ENCODE measurements around the gene ATF6. TPM values are rescaled to one million over a fixed set of nuclear protein-coding genes. Genes with fewer than 3 reads are reported as not detected.

The ATF6 gene
- total and polyA plus RNA-seq, 2 donors (not counting 3 experiments of a cell fraction or from before 2014, with no cell fraction given) = 24.9 to 40.3 TPM

DNA sequence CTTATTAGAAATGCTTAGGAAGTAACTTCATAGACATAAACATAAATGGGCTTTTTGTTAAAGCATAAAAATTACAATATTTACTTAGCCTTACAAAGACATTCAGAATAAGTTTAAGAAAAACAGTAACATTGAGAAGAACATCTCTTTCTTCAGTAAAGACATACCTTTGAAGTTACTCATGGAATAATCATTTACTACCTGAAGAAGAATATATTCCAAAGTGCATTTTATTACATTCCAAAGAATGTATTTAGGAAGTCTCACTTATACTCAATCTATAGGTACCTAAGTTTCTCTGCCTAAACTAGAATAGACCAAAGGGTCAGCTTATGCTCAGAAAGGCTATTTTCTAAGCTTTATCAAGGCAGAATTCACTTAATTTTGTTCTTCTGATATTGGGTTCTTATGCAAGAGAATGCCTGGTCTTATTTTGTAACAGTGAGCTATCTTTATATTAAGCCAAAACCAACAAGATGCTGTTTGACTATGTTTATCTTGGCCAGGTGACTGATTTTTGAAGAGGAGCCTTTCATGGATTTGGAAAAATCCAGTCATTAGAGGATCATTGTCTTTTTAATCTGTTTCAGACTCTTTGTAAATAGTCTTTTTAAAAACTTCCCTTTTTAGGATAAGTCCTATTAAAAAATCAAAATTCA is 147.5 kb downstream of the ATF6 start:
- no peak for DNase-seq (ENCODE audit: low read depth, low spot score)
- POLR2A ChIA-PET = no interaction called here

More for the DNA sequence above, 147.5 kb downstream of the ATF6 start:
- TF ChIP-seq POLR2A (IDR thresholded peaks at IDR 0.05; ENCODE audit: low read depth, low read length) = no peak
- TF ChIP-seq JUN (IDR thresholded peaks at IDR 0.05; ENCODE audit: borderline replicate concordance, insufficient read depth, insufficient read length, low read depth) = no peak
- no peak for TF ChIP-seq EZH2 (IDR thresholded peaks at IDR 0.05; ENCODE audit: borderline replicate concordance, low read depth, low read length, severe bottlenecking)
- TF ChIP-seq POLR2AphosphoS5 (IDR thresholded peaks at IDR 0.05; ENCODE audit: insufficient read depth, low read depth, low read length) = no peak
- no peak for TF ChIP-seq FOS (IDR thresholded peaks at IDR 0.05; ENCODE audit: borderline replicate concordance, insufficient read depth, low read length)
- no peak for TF ChIP-seq GATA2 (IDR thresholded peaks at IDR 0.05; ENCODE audit: insufficient read depth, insufficient read length, low read depth, low read length)
- TF ChIP-seq, protein P1, sequence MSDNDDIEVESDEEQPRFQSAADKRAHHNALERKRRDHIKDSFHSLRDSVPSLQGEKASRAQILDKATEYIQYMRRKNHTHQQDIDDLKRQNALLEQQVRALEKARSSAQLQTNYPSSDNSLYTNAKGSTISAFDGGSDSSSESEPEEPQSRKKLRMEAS (IDR thresholded peaks at IDR 0.05; ENCODE audit: insufficient read depth, insufficient read length) = no peak
- TF ChIP-seq, protein P2, sequence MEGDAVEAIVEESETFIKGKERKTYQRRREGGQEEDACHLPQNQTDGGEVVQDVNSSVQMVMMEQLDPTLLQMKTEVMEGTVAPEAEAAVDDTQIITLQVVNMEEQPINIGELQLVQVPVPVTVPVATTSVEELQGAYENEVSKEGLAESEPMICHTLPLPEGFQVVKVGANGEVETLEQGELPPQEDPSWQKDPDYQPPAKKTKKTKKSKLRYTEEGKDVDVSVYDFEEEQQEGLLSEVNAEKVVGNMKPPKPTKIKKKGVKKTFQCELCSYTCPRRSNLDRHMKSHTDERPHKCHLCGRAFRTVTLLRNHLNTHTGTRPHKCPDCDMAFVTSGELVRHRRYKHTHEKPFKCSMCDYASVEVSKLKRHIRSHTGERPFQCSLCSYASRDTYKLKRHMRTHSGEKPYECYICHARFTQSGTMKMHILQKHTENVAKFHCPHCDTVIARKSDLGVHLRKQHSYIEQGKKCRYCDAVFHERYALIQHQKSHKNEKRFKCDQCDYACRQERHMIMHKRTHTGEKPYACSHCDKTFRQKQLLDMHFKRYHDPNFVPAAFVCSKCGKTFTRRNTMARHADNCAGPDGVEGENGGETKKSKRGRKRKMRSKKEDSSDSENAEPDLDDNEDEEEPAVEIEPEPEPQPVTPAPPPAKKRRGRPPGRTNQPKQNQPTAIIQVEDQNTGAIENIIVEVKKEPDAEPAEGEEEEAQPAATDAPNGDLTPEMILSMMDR (IDR thresholded peaks at IDR 0.05; ENCODE audit: extremely low read depth in 1 of 2, insufficient read depth in 1 of 2, low read depth in 1 of 2, low read length in 2 of 2) = no peak
- TF ChIP-seq MYC (IDR thresholded peaks at IDR 0.05; ENCODE audit: low read depth, low read length) = no peak
- Histone ChIP-seq H4K20me1 (replicated peaks; ENCODE audit: control insufficient read depth, extremely low read depth, insufficient read depth, low read length) (no peaks in the 10 kb centered on the region), H3K27ac (ENCODE audit: insufficient read depth, low read depth, low read length) (no peak overlapping the region), H3K27me3 (ENCODE audit: control insufficient read depth in 2 of 2, insufficient read depth in 2 of 2, low read length in 2 of 2) (no peaks in the 10 kb centered on the region), H2AFZ (ENCODE audit: low read depth, low read length) (no peak overlapping the region), H3K9ac (replicated peaks; ENCODE audit: extremely low read depth, insufficient read depth, low read length) (no peak overlapping the region), H3K9me1 (replicated peaks; ENCODE audit: control insufficient read depth, extremely low read depth, insufficient read depth, low read length) (no peaks in the 10 kb centered on the region), H3K36me3 (ENCODE audit: control insufficient read depth in 2 of 2, extremely low read depth in 1 of 2, insufficient read depth in 2 of 2, low read length in 2 of 2) (peaks cover 7 to 8% of the 10 kb centered on the region in 2 experiments), H3K4me3 (replicated peaks in 1 of 3; ENCODE audit: insufficient read depth in 1 of 3, low read depth in 1 of 3, low read length in 3 of 3) (no peak overlapping the region), H3K9me3 (replicated peaks; ENCODE audit: control insufficient read depth, insufficient read depth, low read length) (no peaks in the 10 kb centered on the region), H3K4me2 (ENCODE audit: insufficient read depth, low read length) (no peak overlapping the region), H3K4me1 (ENCODE audit: control insufficient read depth, extremely low read depth, insufficient read depth, low read length) (peaks cover 18% of the 10 kb centered on the region), H3K79me2 (ENCODE audit: control insufficient read depth, insufficient read depth, low read length) (no peaks in the 10 kb centered on the region)
- CTCF ChIA-PET = interaction anchor here (1.5 kb wide), 1 partner anchor 16 kb away, joined by 4 read pairs; no protein-coding TSS in a partner anchor
- intact Hi-C loops (cut with micrococcal nuclease) (no loop called here), dilution Hi-C loops (cut with MboI; ENCODE audit: extremely low pct_ligation_motif_present, low sequenced_read_pairs) (no loop called here)
- no TSS peak for BruUV-seq (replicated peaks)
- FAIRE-seq = no peak

Measured in endothelial cell of umbilical vein (primary cell).